ENCODE measurements around the gene NME9. TPM values are rescaled to one million over a fixed set of nuclear protein-coding genes. Genes with fewer than 3 reads are reported as not detected.

The NME9 gene
- total RNA-seq, 1 donor from 2014 or later = 0.48 TPM

DNA sequence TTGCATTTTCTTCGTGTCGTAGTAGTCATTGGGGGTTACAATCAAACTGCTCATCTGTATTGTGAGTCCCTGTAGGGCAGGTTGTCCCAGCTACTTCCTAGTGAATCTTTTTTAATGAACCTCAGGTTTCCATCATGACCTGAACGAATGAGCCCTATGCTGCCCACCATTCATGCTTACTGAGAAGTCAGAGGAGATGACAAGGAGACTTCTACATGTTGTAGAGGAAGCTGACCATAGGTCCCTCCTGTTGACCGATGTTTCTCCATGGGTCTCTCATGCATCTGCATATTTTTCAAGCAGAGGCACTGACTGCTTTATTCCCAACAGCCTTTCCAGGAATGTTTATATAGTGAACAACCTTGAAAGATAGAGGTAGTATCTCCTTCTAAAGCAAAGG, 5.0 kb upstream of the NME9 start:
- no peak for DNase-seq (ENCODE audit: low spot score)

DNA sequence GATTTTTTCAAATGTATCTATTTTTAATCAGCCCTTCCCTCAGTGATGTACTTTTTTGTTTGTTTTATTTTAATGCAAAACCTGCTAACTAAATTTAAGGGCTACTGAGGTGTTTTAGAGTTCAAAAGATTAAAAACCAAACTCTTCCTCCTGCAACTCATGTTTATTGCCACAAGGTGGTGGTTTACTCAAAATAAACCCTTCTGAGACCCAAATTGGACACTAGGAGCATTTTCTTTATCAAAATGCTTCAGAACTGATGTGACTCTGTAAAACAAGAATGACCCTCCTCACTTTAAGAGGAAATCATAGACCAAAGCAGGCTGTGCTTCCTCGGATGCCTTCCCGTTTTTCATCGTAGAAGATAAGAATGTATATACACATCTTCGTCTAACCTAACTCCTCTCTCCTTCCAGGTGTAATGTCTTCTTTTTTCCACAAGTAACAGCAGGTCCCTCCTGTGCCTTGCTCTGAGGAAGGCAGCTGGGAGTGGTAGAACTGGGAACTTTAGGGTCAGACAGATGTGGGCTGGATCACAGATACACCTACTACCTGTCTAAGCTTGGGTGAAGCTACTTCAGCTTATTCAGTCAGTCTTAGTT, 2.9 kb upstream of the NME9 start:
- DNase-seq (ENCODE audit: low spot score) = peak; percentile 35

- DNase-seq (ENCODE audit: low spot score) = no peak
These were observed 1.7 kb upstream of the NME9 start for GRCh38 chr3:138331143-138331894.

- DNase-seq (ENCODE audit: low spot score) = no peak
These were observed 288 bp upstream of the NME9 start for GRCh38 chr3:138329984-138330293.

DNA sequence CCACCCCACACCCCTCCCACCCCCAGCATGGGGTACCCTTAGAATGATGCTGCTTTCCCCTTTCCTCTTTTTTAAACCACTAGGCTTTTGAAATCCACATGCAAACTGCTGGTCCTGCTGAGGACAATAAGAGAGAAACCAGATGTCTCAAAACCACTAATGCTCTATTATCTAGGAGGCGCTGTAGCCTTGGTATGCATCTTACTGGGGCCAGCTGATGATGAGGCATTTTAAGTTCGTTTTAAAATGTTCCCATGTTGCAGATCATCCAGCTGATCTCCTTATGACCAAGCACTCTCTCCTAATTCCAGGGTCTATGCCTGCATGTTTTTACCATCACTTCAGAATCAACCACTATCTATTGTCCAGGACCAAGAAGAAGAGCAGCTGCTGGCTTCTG, 1.3 kb downstream of the NME9 start:
- peak; percentile 50 for DNase-seq (ENCODE audit: low spot score)

- no peak for DNase-seq (ENCODE audit: low spot score)
These were observed 1.8 kb downstream of the NME9 start for GRCh38 chr3:138327831-138328230.

DNA sequence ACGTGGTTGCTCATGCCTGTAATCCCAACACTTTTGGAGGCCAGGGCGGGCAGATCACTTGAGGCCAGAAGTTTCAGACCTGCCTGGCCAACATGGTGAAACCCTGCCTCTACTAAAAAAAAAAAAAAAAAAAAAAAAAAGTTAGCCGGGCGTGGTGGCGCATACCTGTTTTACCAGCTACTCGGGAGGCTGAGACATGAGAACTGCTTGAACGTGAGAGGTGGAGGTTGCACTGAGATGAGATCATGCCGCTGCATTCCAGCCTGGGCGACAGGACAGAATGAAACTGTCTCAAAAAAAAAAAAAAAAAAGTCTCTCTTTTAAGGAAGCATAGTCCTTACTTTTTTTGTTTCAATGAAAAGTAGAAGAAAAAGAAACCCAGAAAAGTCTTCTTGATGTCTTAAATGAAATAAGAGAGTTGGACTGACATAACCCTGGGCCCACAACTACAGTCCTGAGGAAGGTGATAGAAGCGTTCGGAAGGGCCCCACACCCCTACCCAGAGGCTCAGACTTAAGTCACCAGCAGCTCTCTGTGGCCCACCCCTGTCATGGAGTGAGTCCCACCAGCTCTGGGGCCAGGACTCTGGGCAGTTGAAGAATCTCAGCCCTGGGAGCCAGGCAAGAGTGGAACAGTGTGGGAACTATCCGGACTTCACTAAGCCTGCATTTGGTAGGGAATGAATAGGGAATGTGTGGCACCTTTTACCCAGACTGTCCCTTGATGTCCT, 2.6 kb downstream of the NME9 start:
- DNase-seq (ENCODE audit: low spot score) = no peak

- DNase-seq (ENCODE audit: low spot score) = no peak
These were observed 3.7 kb downstream of the NME9 start for GRCh38 chr3:138325990-138326389.

- no peak for DNase-seq (ENCODE audit: low spot score)
These were observed 5.7 kb downstream of the NME9 start for GRCh38 chr3:138323971-138324370.

DNA sequence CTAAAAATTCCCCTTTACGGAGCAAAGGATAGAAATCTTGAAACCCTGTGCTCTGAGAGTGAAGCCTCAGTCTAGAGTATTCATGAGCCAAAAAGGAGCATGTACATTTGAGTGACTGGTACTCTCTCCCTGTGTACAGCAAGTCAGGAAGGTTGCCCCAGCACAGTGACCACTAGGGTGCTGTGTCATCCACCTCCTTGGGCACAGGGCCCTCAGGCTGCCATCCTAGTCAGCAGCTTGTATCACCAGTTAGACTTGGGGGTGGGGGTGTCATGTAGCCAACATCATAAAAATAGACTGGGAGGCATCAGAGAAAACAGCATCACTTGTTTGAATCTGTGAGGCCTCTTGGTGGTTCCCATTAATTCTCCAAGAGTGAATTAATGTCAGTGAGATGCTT, 12.0 kb downstream of the NME9 start:
- no peak for DNase-seq (ENCODE audit: low spot score)

DNA sequence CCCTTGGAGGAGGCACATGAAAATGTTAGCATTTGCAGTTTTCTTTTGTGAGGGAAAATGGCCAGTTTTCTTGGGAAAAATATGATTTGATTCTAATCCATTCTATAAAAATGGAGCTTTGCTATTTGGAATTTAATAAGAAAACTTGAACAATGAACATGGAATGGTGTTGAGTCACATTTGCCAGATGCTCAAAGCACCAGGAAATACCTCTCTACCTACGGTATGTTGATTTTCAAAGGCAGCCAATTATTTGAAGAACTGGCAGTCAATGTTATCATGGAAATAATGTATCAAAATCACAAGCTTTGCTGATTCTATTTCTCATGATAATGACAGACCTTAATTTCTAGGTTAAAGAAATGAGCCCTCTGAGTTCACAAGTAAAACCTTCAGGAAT, 14.9 kb downstream of the NME9 start:
- DNase-seq (ENCODE audit: low spot score) = peak; percentile 2

- DNase-seq (ENCODE audit: low spot score) = no peak
These were observed 19.2 kb downstream of the NME9 start for GRCh38 chr3:138310494-138310893.

GRCh38 chr3:138308783-138309182, 20.9 kb downstream of the NME9 start:
- no peak for DNase-seq (ENCODE audit: low spot score)

DNA sequence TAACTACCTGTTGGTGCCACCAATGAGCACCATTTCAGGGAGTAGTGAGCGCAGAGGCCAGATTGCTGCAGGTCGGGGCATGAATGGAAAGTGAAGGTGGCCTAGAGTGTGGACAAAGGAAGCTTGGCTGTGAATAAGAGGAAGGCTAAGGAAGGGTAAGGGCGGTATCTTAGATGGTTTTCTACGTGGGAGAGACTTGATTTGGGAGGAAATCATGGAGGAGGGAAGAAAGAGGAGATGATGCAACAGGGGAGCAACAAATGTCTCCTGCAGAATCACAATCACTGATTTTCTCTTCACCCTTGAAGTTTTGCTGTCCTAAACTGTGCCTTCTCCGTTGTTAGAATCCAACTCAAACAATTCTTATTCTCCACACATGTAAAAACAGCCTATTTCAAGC, 21.8 kb downstream of the NME9 start:
- DNase-seq (ENCODE audit: low spot score) = no peak

DNA sequence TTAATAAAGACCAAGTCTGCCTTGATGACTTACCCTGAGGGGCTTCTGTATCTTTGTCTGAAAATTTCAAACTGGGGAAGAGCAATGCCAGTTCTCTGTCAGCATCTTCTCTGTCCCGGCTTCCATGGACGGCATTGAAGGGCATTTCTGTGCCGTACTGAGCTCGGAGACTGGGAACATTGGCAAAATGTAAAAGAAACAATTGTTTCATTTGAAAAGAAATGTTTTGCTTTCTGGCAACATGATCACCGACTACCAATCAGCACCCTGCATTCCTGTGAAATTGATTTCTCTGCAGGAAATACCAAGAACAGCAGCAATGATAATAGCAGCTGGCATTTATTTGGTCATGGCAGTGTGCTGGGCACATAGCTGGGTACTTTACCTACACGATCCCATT, 26.2 kb downstream of the NME9 start:
- DNase-seq (ENCODE audit: low spot score) = no peak

DNA sequence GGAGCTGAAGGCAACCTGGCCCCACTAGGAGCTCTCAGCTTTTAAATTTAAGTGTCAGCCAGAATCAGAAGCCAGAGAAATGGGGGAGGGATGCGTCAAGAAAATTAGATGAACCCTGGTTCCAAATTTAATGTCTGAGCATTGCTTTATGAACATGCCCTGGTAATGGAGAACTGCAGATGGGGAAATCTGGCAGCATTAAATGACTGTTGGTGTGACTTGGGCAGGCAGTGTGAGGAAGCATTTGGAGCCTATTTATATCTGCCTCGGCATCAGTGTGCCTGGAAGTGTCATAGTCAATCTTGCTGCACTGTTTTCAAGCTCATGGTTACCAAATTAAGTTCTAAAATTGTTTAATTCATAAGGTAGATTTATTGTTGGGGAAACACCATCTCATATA, 29.0 kb downstream of the NME9 start:
- DNase-seq (ENCODE audit: low spot score) = no peak

GRCh38 chr3:138297876-138298275, 31.8 kb downstream of the NME9 start:
- DNase-seq (ENCODE audit: low spot score) = no peak

DNA sequence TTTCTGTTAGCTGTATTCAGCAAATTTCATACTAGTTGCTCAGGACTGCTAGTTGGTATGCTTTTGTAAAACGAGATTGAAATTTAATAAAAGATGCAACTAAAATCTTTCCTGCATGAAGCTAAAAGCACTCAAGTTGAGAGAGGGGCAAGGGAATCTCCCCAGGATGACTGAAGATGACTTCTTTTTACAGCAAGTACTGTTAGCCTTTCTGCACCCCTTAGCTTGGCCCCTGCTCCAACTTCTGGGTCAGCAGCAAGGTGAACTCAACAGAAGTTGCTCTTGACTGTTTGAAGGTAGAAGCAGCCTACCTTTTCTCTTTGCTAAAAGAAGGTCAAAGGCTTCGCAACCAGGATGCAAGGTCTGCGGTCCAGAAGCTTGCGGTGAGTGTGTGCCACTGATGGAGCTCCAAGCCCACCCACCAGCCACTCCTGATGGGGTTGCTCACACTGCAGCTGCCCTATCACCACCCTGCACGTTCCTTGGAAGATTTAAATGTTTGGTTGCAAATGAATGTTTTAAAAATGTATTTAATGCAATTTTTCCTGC, 32.5 kb downstream of the NME9 start:
- no peak for DNase-seq (ENCODE audit: low spot score)

DNA sequence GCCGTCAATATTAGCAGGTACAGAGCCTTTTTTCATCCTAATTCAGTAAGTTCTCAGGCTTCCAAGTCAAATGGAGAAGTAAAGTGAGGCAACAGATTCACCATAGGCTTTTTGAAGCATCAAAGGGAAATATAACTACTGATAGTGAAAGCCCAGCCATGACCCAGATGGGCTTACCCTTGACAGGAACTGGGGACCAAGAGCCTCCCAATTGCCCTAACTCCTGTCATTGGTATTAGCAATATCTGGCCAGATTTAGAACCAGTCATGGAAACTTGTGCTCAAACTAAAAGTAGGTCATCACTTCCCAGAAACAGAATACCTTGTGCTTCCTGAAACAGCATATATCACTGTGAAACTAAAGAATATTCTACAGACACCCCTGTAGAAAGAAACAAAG, 33.0 kb downstream of the NME9 start:
- peak; percentile 33 for DNase-seq (ENCODE audit: low spot score)

DNA sequence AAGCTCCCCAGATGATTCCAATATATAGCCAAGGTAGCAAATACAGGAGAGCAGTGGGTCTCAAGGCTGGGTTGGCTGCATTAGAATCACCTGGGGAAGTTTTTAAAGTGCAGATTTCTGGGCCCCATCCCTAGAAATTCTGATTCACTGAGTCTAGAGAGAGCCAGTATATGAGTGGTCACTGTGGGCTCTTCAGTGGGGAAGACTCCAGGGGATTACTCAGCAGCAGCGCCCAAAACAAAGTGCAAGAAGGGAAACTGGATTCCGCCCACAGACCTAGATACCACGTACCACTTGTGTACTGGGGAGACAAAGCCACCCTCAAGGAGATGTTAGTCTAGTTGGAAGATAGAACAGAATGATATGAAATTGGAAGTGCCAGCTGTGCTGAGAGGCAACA, 40.0 kb downstream of the NME9 start:
- no peak for DNase-seq (ENCODE audit: low spot score)

GRCh38 chr3:138289260-138289659, 40.4 kb downstream of the NME9 start:
- DNase-seq (ENCODE audit: low spot score) = no peak

- DNase-seq (ENCODE audit: low spot score) = no peak
These were observed 44.6 kb downstream of the NME9 start for GRCh38 chr3:138284957-138285477.

DNA sequence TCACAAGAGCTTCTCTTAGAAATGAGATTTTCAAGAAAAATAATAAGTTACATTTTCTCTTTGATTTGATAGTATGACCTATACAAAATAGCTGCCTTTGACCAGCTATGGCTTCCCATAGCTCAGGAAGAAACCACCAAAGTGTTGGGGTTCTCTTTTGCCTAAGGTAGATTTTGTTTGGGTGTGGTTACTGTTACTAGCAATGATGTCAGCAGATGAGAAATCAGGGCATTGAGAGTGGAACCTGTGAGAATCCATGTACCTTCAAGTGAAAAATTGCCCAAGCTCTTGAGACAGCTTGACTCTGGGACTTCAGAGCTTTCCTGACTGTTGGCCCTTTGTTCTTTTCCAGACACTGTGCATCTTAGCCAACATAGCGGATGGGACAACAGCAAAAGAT, 45.6 kb downstream of the NME9 start:
- DNase-seq (ENCODE audit: low spot score) = no peak
